HG03139 (cell line): ENCODE measurements around the gene MUS81.
"Not testable (repeated sequence)": the region's sequence is repeated elsewhere in the genome, so short reads cannot be mapped to it uniquely, and the experiment has no call there.

Experiments
- ATAC-seq: cut with Tn5 transposase; IDR thresholded peaks from one replicate; pipeline ENCODE4 v1.9.1; 2021; ENCODE audit not compliant: unreplicated experiment

Gene MUS81

GRCh38 chr11:65891219-65892136, 31.2 kb downstream of the MUS81 start:
- ATAC-seq = no peak

DNA sequence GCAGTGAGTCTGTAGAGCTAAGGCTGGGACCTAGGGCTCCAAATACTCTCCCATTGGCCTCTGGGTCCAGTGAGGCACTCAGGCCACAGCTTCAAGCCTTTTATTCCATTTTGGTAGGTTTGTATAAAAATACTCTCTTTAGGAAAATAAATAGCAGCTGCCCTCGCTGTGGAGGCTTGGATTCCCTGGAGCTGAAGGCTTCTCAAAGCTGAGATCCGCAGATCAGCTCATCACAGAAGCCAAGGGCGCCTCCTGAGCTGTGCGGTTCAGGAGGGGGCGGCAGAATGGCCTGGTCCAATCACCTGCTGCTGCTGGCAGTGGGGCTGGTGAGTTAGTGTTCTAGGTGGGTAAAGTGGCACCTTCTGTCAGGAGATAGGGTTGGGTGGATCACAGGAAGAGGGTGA, 31.9 kb downstream of the MUS81 start:
- not testable (repeated sequence) for ATAC-seq

DNA sequence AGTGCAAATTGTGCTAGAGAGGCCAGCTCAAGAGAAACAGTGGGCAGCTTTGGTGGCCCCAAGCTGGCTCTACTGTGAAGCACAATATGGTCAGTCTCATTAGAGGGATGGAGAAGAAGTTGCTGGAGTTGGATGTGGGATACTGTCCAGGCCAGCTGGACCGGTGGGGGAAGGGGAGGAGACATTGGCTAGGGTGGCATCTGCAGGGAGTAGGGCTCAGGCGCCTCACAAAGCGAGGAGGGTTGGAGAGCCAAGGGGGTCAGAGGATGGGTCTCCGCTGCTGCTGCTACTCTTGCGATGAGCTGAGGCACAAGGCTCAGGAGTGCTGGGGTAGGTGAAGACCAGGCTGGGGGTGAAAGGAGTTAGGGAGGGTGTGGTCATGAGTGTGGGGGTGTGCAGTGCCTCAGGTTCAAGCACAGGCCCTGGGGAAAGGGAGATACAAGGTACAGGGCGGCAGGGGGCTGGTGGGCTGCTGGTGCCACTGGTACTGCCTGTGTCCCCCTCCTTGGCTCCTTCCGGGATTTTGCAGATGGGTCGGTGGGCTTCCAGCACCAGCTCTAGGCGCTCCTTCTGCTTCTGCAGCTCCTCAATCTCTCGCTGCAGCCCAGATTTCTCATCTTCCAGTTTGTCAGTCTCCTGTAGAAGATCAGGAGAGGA, 32.6 kb downstream of the MUS81 start:
- ATAC-seq = no peak

- no peak for ATAC-seq
Measured at GRCh38 chr11:65894034-65894591, 33.9 kb downstream of the MUS81 start.

DNA sequence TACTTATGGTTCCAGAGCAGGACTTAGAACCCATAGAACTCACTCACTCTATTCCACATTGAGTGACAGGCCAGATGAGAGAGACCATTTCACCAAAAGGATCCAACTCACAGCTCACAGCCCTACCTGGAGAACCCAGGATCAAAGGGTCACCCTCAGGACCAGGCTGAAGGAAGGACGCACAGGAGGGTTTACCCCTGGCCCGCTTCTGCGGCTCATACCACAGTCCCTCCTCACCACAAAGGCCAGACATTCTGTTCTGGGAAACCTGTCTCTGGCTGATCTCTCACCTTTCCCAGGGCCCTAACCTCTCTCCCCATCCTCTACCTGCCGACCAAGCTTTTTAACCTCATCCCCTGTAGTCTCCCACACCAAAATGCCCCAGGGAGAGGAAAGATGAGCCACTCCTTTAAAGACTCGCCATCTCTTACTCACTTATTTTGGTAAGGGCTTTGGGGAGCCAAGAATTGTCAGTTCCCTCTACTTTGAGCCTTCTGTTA, 35.3 kb downstream of the MUS81 start:
- no peak for ATAC-seq

GRCh38 chr11:65896034-65896999, 36.1 kb downstream of the MUS81 start:
- ATAC-seq = no peak

- no peak for ATAC-seq
Measured at GRCh38 chr11:65897020-65897471, 36.8 kb downstream of the MUS81 start.

GRCh38 chr11:65898656-65899355, 38.6 kb downstream of the MUS81 start:
- ATAC-seq = no peak

DNA sequence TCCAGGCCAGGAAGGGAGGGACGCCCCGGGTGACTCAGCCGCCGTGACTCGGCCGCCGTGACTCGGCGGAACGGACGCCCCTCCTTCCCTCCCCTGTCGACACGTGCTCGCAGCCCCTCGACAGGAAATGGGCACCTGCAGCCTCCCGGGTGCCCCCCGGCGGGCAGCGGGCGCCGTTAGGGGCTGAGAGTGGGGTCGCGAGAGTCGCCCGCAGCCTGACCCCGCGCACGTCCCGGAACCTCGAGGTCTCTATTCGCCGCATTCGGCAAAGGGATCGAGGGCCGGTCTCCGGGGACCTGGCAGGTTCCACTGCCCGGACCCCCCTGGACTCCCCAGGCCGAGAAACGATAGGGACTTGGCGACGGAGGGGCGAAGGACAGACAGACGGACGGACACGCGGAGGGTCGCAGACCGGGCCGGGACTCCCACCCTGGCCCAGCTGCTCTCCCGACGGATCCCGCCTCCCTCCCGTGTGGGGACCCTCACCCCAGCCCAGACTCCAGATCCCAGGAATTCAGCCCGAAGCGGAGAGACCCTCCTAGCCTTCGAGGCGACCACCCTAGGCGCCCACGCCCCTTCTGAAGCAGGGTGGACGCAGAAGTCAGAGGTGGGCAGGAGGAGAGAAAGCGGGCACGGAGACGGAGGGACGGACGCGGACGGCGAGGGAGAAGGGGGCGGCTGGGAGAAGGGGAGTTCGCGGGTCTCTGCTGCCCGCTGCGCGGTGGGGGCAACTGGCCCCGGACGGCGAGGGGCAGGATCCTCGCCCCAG, 39.3 kb downstream of the MUS81 start:
- no peak for ATAC-seq

DNA sequence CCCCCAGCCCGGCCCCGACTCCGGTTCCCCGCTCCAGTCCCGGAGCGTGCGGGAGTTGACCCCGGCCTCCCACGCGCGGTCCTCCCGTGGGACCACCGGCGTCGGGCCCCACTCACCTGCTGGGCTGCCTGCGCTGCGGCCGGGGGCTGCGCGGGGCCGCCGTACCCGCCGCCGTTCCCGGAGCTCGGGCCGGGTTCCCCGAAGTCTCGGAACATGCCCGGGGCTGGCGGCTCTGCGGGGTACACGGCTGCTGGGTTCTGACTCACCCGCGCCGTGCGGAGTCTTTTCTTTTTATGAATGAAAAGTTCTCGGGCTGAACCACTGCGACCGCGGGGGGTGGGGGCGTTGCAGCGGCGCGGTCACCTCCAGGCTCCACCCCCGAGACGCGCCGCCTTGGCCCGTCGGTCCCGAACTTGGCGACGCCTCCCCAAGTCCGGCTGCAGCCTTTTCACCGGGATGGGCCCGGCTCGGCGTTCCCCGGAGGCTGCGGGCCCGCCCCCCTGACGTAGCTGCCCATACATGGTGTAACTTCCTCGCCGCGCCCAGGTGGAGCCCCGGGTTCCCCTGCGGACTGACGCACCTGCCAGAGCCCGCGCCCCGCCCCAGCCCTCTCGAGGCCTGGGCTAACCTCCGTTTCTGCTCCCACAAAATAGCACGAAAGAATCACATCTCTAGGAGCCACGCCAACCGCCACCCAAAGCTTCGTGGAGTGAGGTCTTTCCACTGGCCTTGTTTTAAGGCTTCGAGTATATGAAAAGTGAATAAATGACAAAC, 40.1 kb downstream of the MUS81 start, which contains the start of gene FOSL1:
FOSL1 (minus strand) TSS at position 264 of the 774 bp plus-strand sequence; CDS start at position 215, 49 bp downstream.
- peak; percentile 73 for ATAC-seq

DNA sequence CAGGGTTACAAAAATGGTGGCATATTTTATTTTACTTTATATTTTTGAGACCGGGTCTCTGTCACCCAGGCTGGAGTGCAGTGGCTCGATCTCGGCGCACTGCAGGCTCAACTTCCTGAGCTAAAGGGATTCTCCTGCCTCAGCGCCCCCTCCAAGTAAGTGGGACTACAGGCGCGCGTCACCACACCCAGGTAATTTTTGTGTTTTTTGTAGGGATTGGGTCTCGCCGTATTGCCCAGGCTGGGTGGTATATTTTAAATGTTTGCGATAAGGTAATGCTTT, 40.6 kb downstream of the MUS81 start:
- ATAC-seq = no peak

DNA sequence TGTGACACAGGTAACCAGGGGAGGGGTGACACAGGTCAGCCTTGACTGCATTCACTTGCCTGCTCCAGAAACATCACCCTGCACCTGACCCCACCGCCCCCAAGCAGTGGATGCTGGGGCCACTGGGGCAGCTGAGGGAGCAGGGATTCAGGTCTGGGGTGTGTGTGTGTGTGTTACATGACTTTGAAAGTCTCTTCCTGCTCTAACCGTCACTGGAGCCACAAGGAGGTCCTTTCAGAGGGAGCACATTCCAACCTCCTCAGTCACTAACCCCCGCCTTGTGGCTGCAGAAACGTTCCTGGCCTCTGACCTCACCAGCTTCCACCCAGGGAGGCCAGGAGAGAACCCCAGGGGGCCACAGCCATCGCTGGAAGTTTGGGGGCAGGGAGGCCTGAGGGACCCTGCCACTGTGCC, 42.8 kb downstream of the MUS81 start:
- no peak for ATAC-seq

DNA sequence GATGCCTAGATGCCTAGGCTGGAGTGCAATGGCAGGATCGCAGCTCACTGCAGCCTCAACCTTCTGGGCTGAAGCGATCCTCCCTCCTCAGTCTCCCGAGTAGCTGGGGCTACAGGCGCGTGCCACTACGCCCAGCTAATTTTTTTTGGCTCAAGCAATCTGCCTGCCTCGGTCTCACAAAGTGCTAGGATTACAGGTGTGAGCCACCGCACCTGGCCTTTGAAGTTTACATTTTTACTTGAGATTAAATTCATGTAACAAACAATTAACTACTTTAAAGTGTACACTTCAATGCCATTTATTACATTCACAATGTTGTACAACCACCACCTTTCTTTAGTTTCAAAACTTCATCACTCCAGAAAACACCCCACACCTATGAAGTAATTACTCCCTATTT, 43.5 kb downstream of the MUS81 start:
- ATAC-seq = no peak

DNA sequence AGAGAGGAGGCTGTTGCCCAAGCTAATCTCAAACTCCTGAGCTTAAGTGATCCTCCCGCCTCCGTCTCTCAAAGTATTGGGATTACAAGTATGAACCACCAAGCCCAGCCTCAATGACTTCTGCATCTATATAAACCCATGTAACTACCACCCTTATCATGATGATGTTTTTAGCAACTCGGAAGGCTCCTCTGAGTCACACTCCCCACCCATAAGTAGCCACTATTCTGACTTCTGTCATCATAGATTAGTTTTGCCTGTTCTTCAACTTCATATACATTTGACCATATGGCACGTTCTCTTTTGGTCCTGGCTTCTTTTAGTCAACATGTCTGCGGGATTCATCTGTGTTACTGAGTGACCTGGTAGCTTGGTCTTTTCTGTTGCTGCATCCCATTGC, 46.4 kb downstream of the MUS81 start:
- ATAC-seq = no peak

DNA sequence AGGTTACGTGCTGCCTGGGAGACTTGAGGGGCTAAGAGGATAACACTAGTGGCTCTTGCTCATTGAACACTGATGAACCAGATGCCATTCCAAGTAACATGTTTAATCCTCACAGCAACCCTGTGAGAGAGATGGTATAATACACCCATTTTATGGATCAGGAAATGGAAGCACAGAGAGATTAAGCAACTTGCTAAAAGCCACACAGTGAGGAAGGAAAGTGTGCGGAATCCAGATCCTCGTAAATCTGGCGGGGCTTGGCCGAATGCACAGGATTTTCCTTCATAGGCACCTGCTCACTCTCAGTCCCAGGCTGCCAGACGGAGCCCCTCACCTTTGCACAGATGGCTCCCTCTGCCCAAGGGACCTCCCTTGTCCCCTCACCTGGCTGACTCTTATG, 47.6 kb downstream of the MUS81 start:
- ATAC-seq = no peak

GRCh38 chr11:65911682-65912568, 51.7 kb downstream of the MUS81 start:
- ATAC-seq = no peak

DNA sequence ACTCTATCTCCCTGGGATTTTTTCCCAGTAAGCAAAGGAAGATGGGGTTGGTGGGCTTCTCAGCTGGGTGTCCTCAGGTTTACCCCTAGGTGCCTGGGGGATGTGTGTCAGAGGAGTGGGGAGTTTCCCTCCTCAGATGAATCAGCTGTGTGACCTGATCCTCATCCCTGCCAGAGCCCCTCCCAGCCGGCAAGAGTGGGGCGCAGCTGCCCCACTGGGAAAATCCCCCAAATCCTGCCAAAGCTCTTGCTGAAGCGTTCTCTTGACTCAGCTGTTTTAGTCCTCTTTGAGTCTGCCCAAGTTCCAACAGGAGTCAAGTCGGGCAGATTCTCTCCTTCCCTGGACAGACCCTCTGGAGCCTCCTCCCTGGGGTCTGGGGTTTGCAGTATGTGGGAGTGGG, 52.6 kb downstream of the MUS81 start:
- no peak for ATAC-seq
